HG02623 (cell line): Measurements from ENCODE around the gene MTARC2.

ENCODE experiments used
- ATAC-seq: cut with Tn5 transposase; IDR thresholded peaks from one replicate; pipeline ENCODE4 v1.9.1; 2021; ENCODE audit warnings: moderate library complexity; ENCODE audit not compliant: unreplicated experiment

MTARC2 gene

DNA sequence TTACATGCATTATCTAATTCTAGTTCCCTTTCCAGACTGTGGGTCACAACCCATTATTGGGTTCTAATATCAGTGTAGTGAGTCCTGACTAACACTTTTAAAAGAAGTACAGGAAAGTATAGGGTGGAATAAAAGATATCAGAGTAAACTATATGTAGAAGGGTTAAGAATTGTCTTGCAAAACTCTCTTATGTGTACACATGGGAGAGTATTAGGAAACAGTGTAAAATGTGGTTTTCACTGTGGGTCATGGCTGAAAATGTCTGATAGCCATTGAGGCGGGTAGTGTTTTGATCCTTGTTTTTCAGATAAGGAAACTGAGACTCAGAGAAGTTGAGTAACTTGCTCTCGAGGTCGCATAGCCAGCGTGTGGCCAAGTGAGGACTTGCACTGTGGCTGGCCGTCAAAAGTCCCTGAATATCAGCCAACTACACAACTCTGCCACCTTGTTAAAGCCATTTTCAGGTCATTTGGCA, 20.0 kb downstream of the MTARC2 start:
- no peak for ATAC-seq

DNA sequence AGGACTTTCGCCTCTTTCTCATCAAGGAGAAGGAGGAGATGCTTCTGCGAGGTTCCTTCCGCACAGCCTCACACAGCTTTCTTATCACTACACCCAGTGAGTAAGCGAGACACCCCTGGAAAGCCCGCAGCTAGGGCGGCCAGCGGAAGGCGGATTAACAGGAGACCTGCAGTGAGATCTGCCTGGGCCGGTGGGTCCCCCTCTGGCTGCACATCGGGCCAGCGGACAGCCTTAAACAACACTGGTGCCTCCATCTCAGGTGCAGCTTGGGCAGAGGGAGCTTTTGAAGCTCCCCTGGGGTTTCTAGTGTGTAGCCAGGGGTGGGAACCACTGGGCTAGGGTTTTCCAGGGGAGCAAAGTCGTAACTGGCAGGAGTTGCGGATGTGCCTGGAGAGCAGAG, 21.1 kb downstream of the MTARC2 start:
- no peak for ATAC-seq

DNA sequence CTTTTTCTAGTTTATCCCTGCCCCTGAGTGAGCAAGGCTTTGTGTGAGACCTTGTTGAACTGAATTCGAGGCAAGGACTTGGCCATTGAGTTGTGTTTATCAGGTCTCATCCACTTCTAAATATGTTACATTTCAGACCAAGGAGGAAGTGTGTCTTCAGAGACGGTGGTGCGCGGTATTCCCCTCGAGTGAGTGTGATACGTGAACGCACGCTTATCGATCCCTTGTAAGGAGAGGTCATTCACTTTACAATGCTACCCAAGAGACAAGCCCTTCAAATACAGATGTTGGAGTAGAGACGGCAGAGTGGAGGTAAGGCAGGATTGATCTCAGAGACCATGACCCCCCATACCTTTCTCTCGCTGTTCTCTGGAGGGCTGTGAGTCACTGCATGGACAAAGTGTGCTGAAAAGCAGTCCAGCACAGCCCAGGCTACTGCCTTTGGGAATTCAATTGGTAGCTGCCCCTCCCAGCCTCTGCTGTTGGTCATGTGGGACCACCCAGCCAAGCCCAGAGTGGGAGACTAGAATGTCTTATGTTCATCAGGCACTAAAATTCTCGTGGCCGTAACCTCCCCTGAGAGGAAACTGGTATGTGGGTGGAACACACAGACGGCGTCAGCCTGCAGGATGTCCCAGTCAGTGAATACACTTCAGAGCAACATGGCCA, 22.3 kb downstream of the MTARC2 start:
- ATAC-seq = peak; percentile 54

DNA sequence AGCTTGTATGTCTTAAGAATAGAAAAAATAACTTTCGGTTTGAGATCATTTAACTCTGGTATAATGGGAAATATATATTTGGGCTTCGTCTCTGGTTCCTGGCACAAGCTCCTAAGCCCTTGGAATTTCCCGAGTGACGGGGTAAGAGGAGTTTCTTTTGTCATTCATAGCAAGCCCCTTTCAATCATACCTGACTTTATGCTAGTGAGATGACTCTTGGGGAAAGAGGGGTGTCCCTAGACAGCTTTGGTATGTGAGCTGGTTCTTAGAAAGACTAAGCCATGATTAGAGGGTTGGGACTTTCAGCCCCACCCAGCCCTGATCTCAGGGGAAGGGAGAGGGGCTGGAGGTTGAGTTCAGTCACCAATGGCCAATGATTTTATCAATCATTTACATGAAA, 24.7 kb downstream of the MTARC2 start:
- no peak for ATAC-seq

DNA sequence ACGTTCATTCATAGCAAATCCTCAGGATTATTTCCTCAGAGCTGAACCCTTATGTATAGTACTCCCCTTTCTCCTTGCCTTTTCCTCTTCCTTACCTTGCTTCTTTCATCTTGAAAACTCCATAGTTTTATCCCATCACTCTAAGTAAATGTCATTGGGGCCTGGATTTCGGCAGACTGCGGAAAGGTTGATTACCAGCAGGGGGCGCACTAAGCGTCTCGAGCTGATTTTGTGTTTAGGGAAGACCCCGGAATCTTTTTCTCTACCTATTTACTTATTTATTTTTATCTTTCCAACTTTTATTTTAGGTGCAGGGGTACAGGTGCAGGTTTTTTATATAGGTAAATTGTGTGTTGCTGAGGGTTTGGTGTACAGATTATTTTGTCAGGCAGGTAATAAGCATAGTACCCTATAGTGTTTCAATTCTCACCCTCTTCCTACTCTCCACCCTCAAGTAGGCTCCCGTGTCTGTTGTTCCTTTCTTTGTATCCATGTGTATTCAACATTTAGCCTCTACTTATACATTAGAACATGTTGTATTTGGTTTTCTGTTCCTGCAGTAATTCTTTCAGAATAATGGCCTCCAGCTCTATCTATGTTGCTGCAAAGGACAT, 27.2 kb downstream of the MTARC2 start:
- no peak for ATAC-seq

DNA sequence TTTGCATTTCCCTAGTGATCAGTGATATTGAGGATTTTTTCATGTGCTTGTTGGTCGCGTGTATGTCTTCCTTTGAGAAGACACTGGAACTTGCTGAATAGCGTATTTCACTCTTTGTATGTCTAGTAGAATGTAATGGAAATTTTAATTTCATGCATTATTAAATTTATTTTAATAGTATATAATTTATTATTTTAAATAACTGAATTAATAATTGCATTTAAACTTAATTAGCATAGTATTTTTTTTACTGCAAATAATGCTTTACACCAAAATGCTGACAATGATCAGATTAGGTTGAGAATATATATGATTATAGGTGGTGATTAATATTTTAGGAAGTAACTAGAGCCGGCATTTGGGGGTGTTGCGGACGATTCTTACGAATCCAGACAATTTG, 28.1 kb downstream of the MTARC2 start:
- no peak for ATAC-seq

DNA sequence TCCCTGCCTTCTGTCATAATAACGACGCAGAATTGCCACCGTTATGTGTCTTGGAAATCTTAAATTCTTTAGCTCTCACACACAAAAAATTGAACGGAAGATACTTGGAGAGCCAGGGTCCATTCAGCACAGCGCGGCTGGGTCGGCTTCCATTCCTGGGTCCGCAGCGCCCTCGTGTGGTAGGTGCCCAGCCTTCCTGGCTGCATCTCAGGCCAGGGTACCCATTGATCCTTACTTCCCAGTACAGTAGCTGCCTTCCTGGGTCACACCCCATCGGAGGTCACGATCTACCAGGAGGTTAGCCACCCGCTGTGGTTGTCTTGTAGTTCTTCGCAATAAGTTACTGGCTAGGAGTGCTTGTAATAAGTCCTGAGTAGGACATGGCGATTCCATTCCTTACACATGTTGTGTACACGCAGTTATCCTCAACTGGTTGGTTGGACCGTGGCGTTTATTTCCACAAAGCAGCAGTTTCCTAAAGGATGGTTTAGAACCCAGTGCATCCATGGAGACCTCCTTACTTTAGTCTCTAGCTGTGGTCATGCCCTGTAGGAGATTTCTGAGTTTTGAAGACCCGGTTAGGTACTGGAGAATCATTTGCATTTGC, 28.7 kb downstream of the MTARC2 start:
- ATAC-seq = peak; percentile 84

DNA sequence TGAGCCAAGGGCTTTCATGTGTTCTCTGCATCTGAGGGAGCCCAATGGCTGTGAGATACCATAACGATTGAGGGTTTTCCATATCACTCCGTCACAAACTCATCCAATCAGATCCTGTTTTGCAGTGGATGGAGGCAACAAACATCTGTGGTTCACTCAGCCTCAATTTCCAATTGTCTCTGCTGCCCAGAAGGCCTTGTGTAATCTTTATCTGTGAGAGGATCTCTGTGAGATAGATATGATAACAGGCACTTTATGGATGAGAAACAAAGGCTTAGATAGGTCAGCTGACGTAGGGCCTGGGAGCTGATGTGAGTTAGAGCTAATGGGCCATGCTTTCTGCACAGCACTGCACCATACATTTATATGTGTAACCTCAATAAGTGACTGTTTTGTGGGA, 35.3 kb downstream of the MTARC2 start:
- no peak for ATAC-seq

DNA sequence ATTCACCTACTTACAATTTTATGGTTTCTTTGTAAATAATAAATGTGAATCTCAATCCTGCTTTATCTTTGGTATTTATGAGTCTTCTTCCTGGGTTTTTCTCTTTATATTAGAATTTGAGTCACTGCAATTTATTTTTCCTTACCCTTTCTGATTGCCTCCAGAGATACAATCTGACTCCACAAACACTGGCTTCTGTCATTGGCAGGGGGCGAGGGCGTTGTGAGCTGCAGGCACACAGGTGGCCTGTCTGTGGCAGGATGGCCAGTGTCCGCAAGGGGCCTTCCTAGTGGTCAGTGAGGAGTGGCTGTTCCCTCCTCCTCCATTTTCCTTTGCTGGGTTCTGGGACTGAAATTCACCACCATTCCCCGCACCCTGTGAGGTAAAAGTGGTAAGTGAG, 36.6 kb downstream of the MTARC2 start:
- no peak for ATAC-seq

DNA sequence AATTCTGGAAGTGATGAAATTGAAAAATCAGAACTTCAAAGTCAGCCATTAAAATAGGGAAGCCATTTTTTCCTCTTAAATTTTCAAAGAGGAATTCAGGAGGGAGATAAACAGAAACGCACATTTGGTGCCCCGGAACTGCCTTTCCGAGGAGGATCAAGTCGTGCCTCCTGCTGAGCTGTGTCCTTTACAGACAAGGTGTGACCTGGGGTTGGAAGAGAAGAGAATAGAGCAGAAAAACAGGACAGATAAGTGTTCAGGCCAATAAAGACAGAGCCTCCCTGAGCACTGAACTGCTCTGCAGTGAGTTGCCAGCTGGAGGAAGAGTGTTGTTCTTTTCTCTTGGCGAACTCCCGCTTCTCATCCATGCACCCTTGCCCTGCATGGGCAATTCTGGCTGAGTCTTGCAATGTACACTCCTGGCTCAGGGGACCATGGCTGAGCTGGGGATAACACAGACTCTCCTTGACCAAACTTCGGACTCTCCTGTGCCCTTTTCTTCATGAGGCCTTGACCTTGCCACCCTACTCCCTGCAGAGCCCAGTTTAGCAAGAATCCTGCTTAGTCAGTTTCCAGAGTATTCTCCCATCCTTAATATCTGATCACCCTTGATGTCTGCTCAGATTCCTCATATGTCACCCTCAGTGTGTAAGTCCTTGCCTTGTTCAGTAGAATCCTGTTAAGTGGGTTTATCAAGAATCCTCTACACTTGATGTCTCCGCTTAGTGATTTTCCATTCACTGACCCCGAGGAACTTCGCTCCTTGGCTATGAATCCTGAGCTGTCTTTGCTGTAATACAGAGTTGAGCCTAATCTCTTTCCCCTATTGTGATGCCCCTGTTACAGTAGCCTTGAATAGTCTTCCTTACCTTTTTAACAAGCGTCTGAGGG, 37.3 kb downstream of the MTARC2 start:
- ATAC-seq = no peak

DNA sequence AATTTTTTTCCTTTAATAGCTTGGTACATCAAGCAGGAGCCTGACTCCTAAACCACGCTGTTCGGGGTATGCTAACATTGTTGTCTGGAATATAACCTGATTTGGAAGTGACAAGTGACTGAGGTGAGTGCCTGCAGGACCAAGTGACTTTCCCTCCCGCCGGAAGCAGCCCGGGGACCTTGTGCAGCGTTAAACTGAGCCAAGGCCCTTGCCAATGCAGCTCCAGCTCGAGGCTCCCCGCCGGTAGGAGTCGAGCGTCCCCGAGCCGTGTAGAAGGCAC, 37.9 kb downstream of the MTARC2 start:
- no peak for ATAC-seq

DNA sequence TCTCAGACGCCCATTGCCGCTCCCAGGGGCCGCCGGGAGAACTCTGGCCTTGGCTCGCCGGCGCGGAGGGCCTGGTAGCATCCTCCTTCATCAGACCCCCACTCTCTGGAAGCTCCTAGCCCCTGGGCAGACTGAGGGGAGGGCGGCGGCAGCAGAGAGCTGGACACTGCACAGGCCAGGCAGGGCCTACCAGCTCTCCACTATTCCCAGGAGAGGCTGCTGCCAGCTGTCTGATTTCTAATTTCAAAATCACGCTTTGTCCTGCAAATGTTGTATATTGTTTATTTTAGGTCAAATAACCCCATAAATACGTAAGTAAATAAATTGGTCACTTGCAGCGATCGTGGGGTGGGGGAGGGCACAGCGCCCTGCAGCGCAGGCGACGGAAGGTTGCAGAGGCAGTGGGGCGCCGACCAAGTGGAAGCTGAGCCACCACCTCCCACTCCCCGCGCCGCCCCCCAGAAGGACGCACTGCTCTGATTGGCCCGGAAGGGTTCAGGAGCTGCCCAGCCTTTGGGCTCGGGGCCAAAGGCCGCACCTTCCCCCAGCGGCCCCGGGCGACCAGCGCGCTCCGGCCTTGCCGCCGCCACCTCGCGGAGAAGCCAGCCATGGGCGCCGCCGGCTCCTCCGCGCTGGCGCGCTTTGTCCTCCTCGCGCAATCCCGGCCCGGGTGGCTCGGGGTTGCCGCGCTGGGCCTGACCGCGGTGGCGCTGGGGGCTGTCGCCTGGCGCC, 38.4 kb downstream of the MTARC2 start, which contains the start of gene MTARC1:
Gene MTARC1 (plus strand): TSS at position 577 of the 732 bp plus-strand sequence. CDS start 32 bp downstream, at position 609.
- peak; percentile 42 for ATAC-seq

DNA sequence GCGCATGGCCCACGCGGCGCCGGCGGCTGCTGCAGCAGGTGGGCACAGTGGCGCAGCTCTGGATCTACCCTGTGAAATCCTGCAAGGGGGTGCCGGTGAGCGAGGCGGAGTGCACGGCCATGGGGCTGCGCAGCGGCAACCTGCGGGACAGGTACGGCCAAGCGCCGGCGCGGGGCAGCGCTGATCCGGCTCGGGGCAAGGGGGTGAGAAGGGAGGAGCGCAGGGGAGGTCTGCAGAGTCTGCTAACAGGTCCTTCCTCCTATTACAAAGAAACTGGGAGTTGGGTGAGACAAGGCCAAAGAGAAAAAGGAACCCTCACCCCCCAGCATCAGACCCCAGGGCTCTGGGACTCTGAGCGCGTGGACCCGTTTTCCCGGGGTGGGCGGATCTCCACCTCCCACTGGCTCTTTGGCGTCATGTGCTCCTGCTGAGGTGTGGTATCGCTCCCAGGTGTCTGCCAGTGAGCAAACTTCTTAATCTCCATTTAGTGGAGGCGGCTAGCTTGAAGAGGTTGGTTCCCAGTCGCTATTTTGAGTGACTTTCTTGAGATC, 39.0 kb downstream of the MTARC2 start:
- ATAC-seq = peak; percentile 20

DNA sequence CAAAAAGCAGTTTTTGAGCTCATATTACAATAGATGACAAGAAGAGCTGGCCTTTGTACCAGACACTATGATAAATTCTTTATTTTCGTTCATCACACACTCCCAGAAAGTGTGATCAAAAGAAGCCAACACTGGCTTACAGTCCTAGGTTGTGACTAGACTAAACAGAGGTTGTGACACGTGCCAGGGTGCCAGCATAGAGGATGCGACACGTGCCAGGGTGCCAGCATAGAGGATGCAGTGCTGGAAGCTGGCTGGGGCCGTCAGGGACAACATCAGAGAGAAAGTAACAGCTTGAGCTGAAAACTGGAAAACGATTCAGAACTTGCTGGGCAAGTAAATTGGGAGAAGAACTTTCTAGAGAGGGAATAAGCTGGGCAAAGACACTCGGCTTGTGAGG, 40.8 kb downstream of the MTARC2 start:
- no peak for ATAC-seq

DNA sequence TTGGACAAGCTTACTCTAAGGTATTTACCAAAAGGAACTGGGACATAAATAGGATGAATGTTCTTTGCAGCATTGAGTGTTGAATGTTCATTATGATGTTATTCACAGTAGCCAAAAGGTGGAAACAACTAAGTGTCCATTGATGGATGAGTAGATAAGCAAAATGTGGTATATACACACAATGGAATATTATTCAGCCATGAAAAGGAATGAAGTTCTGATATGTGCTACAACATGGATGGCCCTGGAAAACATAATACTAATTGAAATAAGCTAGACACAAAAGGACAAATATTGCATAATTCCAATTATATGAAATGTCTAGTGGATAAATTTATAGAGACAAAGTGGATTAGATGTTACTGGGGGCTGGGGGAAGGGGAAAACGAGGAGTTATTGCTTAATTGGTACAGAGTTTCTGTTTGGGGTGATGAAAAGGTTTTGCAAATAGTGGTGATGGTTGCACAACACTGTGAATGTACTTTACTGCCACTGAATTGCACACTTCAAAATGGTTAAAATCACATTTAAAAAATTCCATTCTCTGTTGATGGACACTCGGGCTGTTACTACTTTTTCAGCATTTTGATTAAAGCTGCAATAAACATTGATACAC, 41.5 kb downstream of the MTARC2 start:
- ATAC-seq = no peak

DNA sequence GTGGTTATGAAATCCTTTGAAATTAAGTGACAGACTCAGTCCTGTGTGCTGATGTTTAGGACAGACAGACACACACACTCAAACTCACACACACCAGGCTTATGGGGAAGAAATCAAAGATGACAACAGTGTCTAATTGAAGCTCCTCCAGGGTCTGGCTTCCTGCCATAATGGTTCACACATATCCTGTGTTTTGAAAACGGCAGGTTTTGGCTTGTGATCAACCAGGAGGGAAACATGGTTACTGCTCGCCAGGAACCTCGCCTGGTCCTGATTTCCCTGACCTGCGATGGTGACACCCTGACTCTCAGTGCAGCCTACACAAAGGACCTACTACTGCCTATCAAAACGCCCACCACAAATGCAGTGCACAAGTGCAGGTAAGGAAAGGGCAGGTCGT, 43.2 kb downstream of the MTARC2 start:
- ATAC-seq = no peak

DNA sequence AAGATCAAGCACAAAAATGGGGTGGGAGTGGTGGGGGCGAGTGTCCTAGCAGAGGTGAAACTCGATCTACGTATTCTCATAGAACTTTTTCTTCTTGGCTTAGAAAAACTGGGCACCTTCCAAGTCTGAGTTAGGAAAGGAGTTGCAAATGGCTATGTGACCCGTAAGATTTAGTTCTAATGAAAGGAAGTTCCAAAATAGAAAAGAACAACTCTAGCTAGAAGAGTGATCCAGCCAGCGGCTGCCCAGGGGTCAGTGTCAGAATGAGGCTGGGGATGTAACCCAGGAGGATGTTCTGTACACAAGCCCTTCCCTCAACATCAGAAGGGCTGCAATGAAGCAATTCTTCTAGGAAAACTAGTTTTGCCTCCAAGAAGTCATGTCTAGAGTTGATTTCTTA, 43.8 kb downstream of the MTARC2 start:
- no peak for ATAC-seq

DNA sequence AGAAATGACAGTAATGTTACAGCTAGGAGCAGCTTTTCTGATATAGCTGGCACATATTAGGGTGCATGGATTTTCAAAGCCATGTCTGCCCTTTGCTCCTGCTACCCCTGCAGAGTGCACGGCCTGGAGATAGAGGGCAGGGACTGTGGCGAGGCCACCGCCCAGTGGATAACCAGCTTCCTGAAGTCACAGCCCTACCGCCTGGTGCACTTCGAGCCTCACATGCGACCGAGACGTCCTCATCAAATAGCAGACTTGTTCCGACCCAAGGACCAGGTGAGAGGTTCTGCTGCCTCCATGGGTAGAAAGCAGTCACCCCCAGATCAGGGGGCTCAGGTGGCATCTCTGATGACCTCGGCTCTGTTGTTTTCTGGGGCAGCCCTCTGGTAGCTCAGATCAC, 48.4 kb downstream of the MTARC2 start:
- ATAC-seq = no peak

DNA sequence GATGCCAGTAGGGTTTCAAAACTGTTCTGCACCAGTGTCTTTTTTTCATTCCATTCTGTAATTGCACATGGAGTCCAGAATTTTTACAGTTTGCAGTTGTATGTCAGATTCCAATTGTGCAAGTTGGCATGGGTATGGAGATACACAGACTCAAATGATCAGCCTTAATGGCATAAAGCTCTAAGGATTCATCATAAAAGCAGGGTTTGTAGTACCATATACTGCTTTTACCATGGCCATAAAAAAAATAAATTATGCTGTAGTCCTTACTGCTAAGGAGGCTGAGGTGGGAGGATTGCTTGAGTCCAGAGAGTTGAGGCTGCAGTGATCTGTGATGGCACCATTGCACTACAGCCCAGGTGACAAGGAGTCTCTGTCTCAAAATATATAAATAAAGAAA, 48.9 kb downstream of the MTARC2 start:
- no peak for ATAC-seq

DNA sequence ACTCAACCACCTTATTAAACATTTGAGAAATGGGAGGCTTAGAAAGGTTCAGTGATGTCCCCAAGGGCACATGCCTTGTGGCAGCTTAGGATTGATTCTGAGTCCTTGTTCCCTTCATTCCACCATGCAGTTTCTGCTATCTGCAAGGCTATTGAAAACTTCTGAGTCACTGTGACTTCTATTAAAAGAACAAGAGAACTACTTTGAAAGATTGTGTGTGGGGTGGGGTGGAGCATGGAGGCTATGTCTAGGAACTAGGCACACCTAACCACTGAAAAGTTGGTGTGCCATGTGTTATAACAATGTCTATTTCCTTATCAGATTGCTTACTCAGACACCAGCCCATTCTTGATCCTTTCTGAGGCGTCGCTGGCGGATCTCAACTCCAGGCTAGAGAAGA, 49.4 kb downstream of the MTARC2 start:
- ATAC-seq = no peak
